RKO (cell line): ENCODE data around the gene PARP11.

Source experiments
- DNase-seq: peaks from one replicate; pipeline ENCODE4 v3.0.0-alpha.2; 2016; ENCODE audit warnings: low spot score

The PARP11 gene

GRCh38 chr12:3872800-3873636 lies at the start of gene PARP11:
Gene PARP11 (minus strand): TSS chr12:3873399. CDS start chr12:3873229, 170 bp downstream.
- peak; percentile 96 for DNase-seq

- no peak for DNase-seq
These were observed 48.8 kb upstream of the PARP11 start for GRCh38 chr12:3922033-3922432.

- DNase-seq = no peak
These were observed 48.3 kb upstream of the PARP11 start for GRCh38 chr12:3921526-3921925.

GRCh38 chr12:3921151-3921471 lies 47.9 kb upstream of the PARP11 start:
- DNase-seq = no peak

GRCh38 chr12:3920351-3921150 lies 47.4 kb upstream of the PARP11 start:
- no peak for DNase-seq

- DNase-seq = no peak
These were observed 40.1 kb upstream of the PARP11 start for GRCh38 chr12:3913278-3913677.

GRCh38 chr12:3912863-3913262 lies 39.7 kb upstream of the PARP11 start:
- no peak for DNase-seq

- DNase-seq = no peak
These were observed 38.2 kb upstream of the PARP11 start for GRCh38 chr12:3911409-3911808.

GRCh38 chr12:3905664-3906063 lies 32.5 kb upstream of the PARP11 start:
- no peak for DNase-seq

- no peak for DNase-seq
These were observed 31.8 kb upstream of the PARP11 start for GRCh38 chr12:3904999-3905398.

- no peak for DNase-seq
These were observed 29.7 kb upstream of the PARP11 start for GRCh38 chr12:3902921-3903320.

- DNase-seq = no peak
These were observed 27.9 kb upstream of the PARP11 start for GRCh38 chr12:3901116-3901515.

GRCh38 chr12:3898756-3899155 lies 25.6 kb upstream of the PARP11 start:
- no peak for DNase-seq

GRCh38 chr12:3897371-3897971 lies 24.3 kb upstream of the PARP11 start:
- no peak for DNase-seq

GRCh38 chr12:3896801-3897351 lies 23.7 kb upstream of the PARP11 start:
- DNase-seq = no peak

- DNase-seq = no peak
These were observed 23.2 kb upstream of the PARP11 start for GRCh38 chr12:3896356-3896755.

GRCh38 chr12:3892631-3893030 lies 19.4 kb upstream of the PARP11 start:
- DNase-seq = no peak

GRCh38 chr12:3891201-3891600 lies 18.0 kb upstream of the PARP11 start:
- DNase-seq = no peak

- no peak for DNase-seq
These were observed 15.5 kb upstream of the PARP11 start for GRCh38 chr12:3888659-3889058.

- peak; percentile 53 for DNase-seq
These were observed 12.3 kb upstream of the PARP11 start for GRCh38 chr12:3885277-3886094.

- DNase-seq = no peak
These were observed 11.5 kb upstream of the PARP11 start for GRCh38 chr12:3884671-3885070.
